AG09309 (cell line): ENCODE measurements around the gene OLFM1.

Experiments used
- DNase-seq: peaks from one replicate; pipeline ENCODE4 v3.0.0-alpha.2; 2010; ENCODE audit warnings: low read depth
- H3K4me3 ChIP-seq: 2 replicates; pipeline ENCODE4 v1.5.1; 2011; ENCODE audit warnings: mild to moderate bottlenecking, low read depth, low read length, moderate library complexity; ENCODE audit not compliant: control insufficient read depth
- CTCF ChIP-seq: IDR thresholded peaks from 2 replicates; pipeline ENCODE4 v1.5.1; 2011; ENCODE audit warnings: mild to moderate bottlenecking, low read depth, low read length, inconsistent platforms; ENCODE audit not compliant: insufficient read depth, control insufficient read depth; ENCODE audit errors: missing control alignments

Gene OLFM1

GRCh38 chr9:135087489-135087792 lies at the start of gene OLFM1:
Gene OLFM1 (plus strand): TSS chr9:135087668. CDS start chr9:135087990, 322 bp downstream.
- TF ChIP-seq CTCF = peak; percentile 76
- H3K4me3 ChIP-seq = no peak within 1 kb of the TSS
- no peak for DNase-seq

- no peak for TF ChIP-seq CTCF
- H3K4me3 ChIP-seq = no peak overlapping the region
- no peak for DNase-seq
These were observed 49.1 kb upstream of the OLFM1 start for GRCh38 chr9:135038331-135038730.

- no peak for DNase-seq
- TF ChIP-seq CTCF = no peak
- no peak overlapping the region for H3K4me3 ChIP-seq
These were observed 48.6 kb upstream of the OLFM1 start for GRCh38 chr9:135038826-135039225.

- no peak for TF ChIP-seq CTCF
- H3K4me3 ChIP-seq = no peak overlapping the region
- DNase-seq = no peak
These were observed 48.1 kb upstream of the OLFM1 start for GRCh38 chr9:135039266-135039870.

- TF ChIP-seq CTCF = no peak
- no peak for DNase-seq
- H3K4me3 ChIP-seq = no peak overlapping the region
These were observed 47.4 kb upstream of the OLFM1 start for GRCh38 chr9:135039916-135040645.

GRCh38 chr9:135040892-135041291 lies 46.6 kb upstream of the OLFM1 start:
- TF ChIP-seq CTCF = no peak
- no peak overlapping the region for H3K4me3 ChIP-seq
- DNase-seq = no peak
